Panc1 (cell line): ENCODE results near the gene SFXN2. TPM values are rescaled to one million over a fixed set of nuclear protein-coding genes. Genes with fewer than 3 reads are reported as not detected.

Experiments
- ATAC-seq: fragments of 200-7000 bp; cut with Tn5 transposase; 2 replicates; pipeline ENCODE4 v1.9.1; 2020; ENCODE audit warnings: mild to moderate bottlenecking, moderate library complexity
- BruUV-seq: library from RNA; stranded (reverse); fragments of 400-500 nt; replicated peaks from 2 replicates; lab custom pipeline; 2021; lab: Mats Ljungman, UMichigan
- CTCF ChIA-PET: fragments of 300-600 bp; sonication (Branson Sonifier 250); formaldehyde crosslinking; loops from one replicate; lab custom pipeline; 2022; ENCODE audit warnings: antibody characterized with exemption; lab: Charles Lee
- POLR2A ChIA-PET: fragments of 300-600 bp; sonication (Branson Sonifier 250); formaldehyde crosslinking; loops from one replicate; lab custom pipeline; 2022; ENCODE audit warnings: antibody characterized with exemption; lab: Charles Lee
- DNase-seq: peaks from one replicate; pipeline ENCODE4 v3.0.0-alpha.2; 2010; ENCODE audit warnings: low read depth, low spot score
- H3K27ac ChIP-seq: 2 replicates; pipeline ENCODE4 v1.5.1; 2011; ENCODE audit warnings: mild to moderate bottlenecking, low read length, inconsistent platforms
- H3K27me3 ChIP-seq: fragments of 200-500 bp; sonication (Bioruptor generic); 2 replicates; pipeline ENCODE4 v1.6.0; 2014; ENCODE audit warnings: low read length, inconsistent platforms; ENCODE audit not compliant: control insufficient read depth, insufficient read depth
- H3K36me3 ChIP-seq: fragments of 200-500 bp; sonication (Bioruptor generic); 2 replicates; pipeline ENCODE4 v1.5.1; 2014; ENCODE audit warnings: inconsistent platforms, mild to moderate bottlenecking, low read length, moderate library complexity; ENCODE audit not compliant: control insufficient read depth, insufficient read depth
- H3K4me1 ChIP-seq: 2 replicates; pipeline ENCODE4 v1.5.1; 2011; ENCODE audit warnings: inconsistent platforms, mild to moderate bottlenecking, low read length, moderate library complexity; ENCODE audit not compliant: control insufficient read depth, insufficient read depth
- H3K4me3 ChIP-seq, 2 experiments: 2 replicates each; pipeline ENCODE4 v1.5.1; 2011 to 2012; ENCODE audit warnings: low read depth in 2 of 2, low read length in 2 of 2, mild to moderate bottlenecking in 2 of 2, inconsistent platforms in 1 of 2, moderate library complexity in 1 of 2
- H3K9me3 ChIP-seq: fragments of 200-500 bp; sonication (Bioruptor generic); 2 replicates; pipeline ENCODE4 v1.5.1; 2014; ENCODE audit warnings: low read depth, mild to moderate bottlenecking, inconsistent platforms, low read length, moderate library complexity; ENCODE audit not compliant: control insufficient read depth, insufficient read depth
- POLR2AphosphoS5 ChIP-seq: IDR thresholded peaks from 2 replicates; pipeline ENCODE4 v1.6.1; 2012; ENCODE audit warnings: mild to moderate bottlenecking, low read depth, low read length, moderate library complexity
- SIN3A ChIP-seq: IDR thresholded peaks from 2 replicates; pipeline ENCODE4 v1.6.1; 2012; ENCODE audit warnings: low read depth, mild to moderate bottlenecking, low read length, moderate library complexity, borderline replicate concordance; ENCODE audit not compliant: insufficient read depth
- TCF7L2 ChIP-seq: IDR thresholded peaks from 2 replicates; pipeline ENCODE4 v1.6.1; 2011; ENCODE audit warnings: mild to moderate bottlenecking, low read depth, low read length, inconsistent platforms
- in situ Hi-C: cut with HindIII; loops from 2 replicates; pipeline ENCODE4 v1.10.0; 2016; ENCODE audit warnings: low sequenced_read_pairs, low pct_unique_long_range_greater_than_20kb
- intact Hi-C: fragments of 100-400 bp; cut with micrococcal nuclease; formaldehyde crosslinking; loops from one replicate; pipeline ENCODE4 v1.10.0; 2022; ENCODE audit not compliant: unreplicated experiment
- total RNA-seq: library from RNA; stranded (reverse); gene quantifications from one replicate; pipeline ENCODE4 v1.2.1, GENCODE V29; 2021; ENCODE audit not compliant: unreplicated experiment
- TF ChIP-seq, protein P1 (sequence below): fragments of 450-650 bp; IDR thresholded peaks from 2 replicates; pipeline ENCODE4 v1.5.1; 2017; ENCODE audit warnings: mild to moderate bottlenecking
- TF ChIP-seq, protein P2 (sequence below), 2 experiments: IDR thresholded peaks; 2 replicates each; pipeline ENCODE4 v1.6.1; 2011 to 2012; ENCODE audit warnings: low read depth in 2 of 2, control low read depth in 1 of 2, low read length in 1 of 2, mild to moderate bottlenecking in 1 of 2, moderate library complexity in 1 of 2; ENCODE audit not compliant: insufficient read depth in 1 of 2

SFXN2 gene
- total RNA-seq, 1 experiment from 2014 or later = 11.6 TPM

DNA sequence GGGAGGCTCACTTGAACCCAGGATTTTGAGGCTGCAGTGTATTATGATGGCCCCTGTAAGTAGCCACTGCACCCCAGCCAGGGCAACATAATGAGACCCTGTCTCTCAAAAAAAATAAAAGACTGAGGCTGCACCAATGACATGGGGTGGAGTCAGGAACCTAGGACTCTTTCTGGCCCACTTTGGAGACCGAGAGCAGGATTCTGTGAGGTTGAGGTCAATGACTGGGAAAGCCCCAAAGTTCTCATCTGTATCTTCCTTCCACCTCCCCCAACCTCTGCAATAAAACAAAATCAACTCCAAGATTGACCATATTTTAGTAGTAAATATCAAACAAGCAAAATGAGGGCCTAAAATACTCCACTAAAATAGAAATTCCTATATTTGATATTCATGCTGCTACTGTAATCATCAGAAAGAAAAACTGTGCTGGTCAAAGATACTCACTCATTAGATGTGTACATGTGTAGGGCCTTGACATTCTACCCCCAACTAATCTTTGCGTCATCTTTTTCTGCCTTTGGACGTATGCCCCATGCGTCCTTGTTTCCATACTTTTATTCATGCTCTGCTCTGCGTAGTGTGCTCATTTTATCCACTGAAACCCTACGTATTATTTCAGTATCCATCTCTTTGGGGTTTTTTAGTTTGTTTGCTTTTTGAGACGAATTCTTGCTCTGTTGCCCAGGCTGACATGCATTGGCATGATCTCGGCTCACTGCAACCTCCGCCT is 53.2 kb downstream of the SFXN2 start:
- TF ChIP-seq, protein P1, sequence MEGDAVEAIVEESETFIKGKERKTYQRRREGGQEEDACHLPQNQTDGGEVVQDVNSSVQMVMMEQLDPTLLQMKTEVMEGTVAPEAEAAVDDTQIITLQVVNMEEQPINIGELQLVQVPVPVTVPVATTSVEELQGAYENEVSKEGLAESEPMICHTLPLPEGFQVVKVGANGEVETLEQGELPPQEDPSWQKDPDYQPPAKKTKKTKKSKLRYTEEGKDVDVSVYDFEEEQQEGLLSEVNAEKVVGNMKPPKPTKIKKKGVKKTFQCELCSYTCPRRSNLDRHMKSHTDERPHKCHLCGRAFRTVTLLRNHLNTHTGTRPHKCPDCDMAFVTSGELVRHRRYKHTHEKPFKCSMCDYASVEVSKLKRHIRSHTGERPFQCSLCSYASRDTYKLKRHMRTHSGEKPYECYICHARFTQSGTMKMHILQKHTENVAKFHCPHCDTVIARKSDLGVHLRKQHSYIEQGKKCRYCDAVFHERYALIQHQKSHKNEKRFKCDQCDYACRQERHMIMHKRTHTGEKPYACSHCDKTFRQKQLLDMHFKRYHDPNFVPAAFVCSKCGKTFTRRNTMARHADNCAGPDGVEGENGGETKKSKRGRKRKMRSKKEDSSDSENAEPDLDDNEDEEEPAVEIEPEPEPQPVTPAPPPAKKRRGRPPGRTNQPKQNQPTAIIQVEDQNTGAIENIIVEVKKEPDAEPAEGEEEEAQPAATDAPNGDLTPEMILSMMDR = no peak
- Histone ChIP-seq H3K36me3 (no peaks in the 10 kb centered on the region), H3K27me3 (no peaks in the 10 kb centered on the region), H3K9me3 (no peaks in the 10 kb centered on the region), H3K27ac (peak overlapping the region; percentile 84), H3K4me1 (peaks cover 75% of the 10 kb centered on the region), H3K4me3 (no peak overlapping the region)
- in situ Hi-C loops = no loop called here
- DNase-seq (no peak), ATAC-seq (0 out of 2 replicates have a peak, but pooled peaks have one; percentile 1)
- BruUV-seq = TSS peak; percentile 16
- POLR2A ChIA-PET = interaction anchor here (0.5 to 0.6 kb wide), 2 partner anchors 9 to 90 kb away, joined by 4 to 5 read pairs; no protein-coding TSS in a partner anchor
- CTCF ChIA-PET = interaction anchor here (1.2 kb wide), 1 partner anchor 11 kb away, joined by 3 read pairs; no protein-coding TSS in a partner anchor
- intact Hi-C loops = no loop called here

DNA sequence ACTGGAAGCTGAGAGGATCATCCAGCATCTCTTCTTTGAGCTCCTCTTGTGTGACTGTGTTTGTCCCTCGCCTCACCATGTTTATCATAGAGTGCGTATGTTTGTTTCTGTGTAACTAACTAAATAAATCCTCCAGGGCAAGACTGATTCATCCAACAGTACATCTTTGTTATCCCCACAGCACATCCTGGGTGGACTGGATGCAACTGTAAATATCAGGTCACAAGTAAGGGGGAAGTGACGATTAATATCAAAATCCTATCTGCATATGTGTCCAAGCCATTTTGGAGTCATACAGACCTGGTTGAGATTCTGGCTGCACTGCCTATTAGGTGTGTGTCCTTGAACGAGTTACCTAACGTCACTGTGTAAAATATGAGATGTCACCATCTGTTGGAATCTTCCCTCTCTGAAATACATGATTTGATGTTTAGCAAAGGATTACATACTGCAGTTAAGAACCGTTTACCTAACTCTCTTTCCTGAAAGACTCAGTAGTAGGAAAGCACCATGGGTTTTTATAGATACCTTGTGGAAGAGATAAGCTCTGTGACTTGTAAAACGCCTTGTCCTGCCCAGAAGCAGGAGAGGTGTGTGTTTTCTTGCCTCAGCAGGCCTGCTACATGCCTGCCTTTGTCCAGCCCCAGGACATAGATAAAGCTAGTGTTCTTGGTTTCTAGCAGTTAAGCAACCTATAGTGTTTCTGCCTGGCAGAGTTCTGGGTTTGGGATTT is 55.1 kb downstream of the SFXN2 start:
- TF ChIP-seq POLR2AphosphoS5 = peak; percentile 84
- 0 out of 2 replicates have a peak, but pooled peaks have one; percentile 51 for TF ChIP-seq SIN3A
- TF ChIP-seq, protein P2, sequence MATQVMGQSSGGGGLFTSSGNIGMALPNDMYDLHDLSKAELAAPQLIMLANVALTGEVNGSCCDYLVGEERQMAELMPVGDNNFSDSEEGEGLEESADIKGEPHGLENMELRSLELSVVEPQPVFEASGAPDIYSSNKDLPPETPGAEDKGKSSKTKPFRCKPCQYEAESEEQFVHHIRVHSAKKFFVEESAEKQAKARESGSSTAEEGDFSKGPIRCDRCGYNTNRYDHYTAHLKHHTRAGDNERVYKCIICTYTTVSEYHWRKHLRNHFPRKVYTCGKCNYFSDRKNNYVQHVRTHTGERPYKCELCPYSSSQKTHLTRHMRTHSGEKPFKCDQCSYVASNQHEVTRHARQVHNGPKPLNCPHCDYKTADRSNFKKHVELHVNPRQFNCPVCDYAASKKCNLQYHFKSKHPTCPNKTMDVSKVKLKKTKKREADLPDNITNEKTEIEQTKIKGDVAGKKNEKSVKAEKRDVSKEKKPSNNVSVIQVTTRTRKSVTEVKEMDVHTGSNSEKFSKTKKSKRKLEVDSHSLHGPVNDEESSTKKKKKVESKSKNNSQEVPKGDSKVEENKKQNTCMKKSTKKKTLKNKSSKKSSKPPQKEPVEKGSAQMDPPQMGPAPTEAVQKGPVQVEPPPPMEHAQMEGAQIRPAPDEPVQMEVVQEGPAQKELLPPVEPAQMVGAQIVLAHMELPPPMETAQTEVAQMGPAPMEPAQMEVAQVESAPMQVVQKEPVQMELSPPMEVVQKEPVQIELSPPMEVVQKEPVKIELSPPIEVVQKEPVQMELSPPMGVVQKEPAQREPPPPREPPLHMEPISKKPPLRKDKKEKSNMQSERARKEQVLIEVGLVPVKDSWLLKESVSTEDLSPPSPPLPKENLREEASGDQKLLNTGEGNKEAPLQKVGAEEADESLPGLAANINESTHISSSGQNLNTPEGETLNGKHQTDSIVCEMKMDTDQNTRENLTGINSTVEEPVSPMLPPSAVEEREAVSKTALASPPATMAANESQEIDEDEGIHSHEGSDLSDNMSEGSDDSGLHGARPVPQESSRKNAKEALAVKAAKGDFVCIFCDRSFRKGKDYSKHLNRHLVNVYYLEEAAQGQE (IDR thresholded peaks at IDR 0.05; ENCODE audit: insufficient read depth in 1 of 2, low read depth in 2 of 2, low read length in 1 of 2) = 0 out of 4 replicates have a peak, but pooled peaks of 1 of the 2 experiments have one; percentile 32
- TF ChIP-seq TCF7L2 = 0 out of 2 replicates have a peak, but pooled peaks have one; percentile 25
- TF ChIP-seq, protein P1 = no peak
- ATAC-seq (peak; percentile 90), DNase-seq (peak; percentile 92)
- Histone ChIP-seq H3K27me3 (no peaks in the 10 kb centered on the region), H3K4me1 (peaks cover 82% of the 10 kb centered on the region), H3K4me3 (no peak overlapping the region), H3K9me3 (no peaks in the 10 kb centered on the region), H3K27ac (peak overlapping the region; percentile 91), H3K36me3 (no peaks in the 10 kb centered on the region)
- intact Hi-C loops = no loop called here
- in situ Hi-C loops = no loop called here
- ChIA-PET POLR2A (interaction anchor here (0.5 to 1.0 kb wide), 3 partner anchors 12 to 29 kb away, joined by 4 to 10 read pairs (median 6); partner anchors contain the start of gene WBP1L), CTCF (interaction anchor here (0.6 to 0.7 kb wide), 3 partner anchors 32 to 68 kb away, joined by 3 to 5 read pairs (median 4); no protein-coding TSS in a partner anchor)
- TSS peak; percentile 17 for BruUV-seq
